NCI-H2029 treated with DMSO at 0.1 percent for 48 hours (cell line): ENCODE measurements around the gene ADSS1.

ENCODE experiments used
- DNase-seq: peaks from one replicate; lab custom pipeline; 2025; lab: John Stamatoyannopoulos, UW

Gene ADSS1

DNA sequence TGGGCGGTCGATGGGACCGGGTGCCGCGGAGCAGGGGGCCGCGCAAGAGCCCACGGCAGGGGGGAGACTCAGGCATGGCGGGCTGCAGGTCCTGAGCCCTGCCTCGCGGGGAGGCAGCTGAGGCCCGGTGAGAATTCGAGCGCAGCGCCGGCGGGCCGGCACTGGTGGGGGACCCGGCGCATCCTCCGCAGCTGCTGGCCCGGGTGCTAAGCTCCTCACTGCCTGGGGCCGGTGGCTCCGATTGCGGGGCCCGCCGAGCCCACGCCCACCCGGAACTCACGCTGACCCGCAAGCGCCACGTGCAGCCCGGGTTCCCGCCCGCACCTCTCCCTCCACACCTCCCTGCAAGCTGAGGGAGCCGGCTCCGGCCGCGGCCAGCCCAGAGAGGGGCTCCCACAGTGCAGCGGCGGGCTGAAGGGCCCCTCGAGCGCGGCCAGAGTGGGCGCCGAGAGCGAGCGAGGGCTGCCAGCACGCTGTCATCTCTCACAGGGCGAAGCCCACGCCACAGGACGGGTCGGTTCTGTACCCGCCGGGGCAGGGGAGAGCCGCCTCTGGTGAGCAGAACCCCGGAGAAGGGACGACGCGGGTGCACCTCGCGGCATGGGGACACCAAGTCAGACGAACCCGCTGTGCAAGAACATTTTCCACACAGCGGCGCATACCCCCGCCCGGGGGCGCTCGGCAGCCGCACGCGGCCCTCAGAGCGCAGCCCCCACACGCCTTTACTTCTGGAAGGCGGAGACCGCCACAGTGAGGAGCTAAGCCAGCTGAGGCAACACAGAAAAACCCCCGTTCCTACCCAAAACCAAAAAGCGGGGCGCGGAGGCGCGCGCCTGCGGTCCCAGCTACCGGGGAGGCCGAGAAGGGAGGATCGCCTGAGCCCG, 27.8 kb downstream of the ADSS1 start:
- no peak for DNase-seq

DNA sequence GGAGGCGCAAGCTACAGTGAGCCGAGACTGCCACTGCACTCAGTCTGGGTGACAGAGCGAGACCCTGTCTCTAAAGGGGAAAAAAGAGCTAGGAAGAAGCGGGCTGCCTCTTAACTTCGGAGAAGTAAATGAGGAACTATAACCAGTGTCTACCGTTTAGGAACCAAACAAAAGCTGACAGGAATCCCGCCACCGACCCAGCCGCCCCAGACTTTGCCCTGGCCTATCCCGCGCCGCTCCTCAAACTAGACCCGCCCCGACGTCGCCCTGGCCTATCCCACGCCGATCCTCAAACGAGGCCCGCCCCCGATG, 28.4 kb downstream of the ADSS1 start:
- no peak for DNase-seq

DNA sequence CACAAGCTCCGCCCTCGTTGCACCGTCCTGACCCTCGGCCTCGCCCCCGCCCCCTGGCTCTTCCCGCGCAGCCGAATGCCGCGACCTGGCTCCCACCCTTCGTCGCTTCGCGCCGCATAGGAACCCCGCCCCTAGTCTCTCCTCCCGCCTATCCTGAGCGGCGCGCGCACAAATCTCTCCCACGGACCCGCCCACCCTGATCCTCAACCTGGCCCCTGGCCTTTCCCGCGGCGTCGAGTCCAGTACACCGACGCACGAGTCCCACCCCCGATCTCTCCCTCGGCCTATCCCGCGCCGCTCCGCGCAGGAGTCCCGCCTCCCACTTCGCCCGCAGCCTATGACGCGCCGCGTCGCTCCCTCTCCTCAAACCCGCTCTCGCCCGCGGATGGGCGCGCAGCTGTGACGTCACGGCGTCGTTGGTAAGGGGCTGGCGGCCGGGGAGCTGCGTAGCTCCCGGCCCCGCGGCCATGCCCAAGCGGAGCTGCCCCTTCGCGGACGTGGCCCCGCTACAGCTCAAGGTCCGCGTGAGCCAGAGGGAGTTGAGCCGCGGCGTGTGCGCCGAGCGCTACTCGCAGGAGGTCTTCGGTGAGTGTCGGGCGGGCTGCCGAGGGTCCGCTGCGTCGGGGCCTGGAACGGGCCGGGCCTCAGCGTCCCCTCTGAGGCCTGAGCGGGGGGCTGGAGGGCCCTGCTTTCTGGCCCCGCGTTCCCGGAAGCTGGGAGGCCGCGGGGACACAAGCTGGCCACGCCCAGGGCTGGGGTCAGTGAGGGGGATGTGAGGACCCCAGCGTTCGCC, 28.9 kb downstream of the ADSS1 start, which contains the start of gene SIVA1:
Gene SIVA1, plus strand, starts transcription at position 413 of the 793 bp plus-strand sequence. Its CDS starts 55 bp downstream, at position 468.
- DNase-seq: peak; percentile 89

DNA sequence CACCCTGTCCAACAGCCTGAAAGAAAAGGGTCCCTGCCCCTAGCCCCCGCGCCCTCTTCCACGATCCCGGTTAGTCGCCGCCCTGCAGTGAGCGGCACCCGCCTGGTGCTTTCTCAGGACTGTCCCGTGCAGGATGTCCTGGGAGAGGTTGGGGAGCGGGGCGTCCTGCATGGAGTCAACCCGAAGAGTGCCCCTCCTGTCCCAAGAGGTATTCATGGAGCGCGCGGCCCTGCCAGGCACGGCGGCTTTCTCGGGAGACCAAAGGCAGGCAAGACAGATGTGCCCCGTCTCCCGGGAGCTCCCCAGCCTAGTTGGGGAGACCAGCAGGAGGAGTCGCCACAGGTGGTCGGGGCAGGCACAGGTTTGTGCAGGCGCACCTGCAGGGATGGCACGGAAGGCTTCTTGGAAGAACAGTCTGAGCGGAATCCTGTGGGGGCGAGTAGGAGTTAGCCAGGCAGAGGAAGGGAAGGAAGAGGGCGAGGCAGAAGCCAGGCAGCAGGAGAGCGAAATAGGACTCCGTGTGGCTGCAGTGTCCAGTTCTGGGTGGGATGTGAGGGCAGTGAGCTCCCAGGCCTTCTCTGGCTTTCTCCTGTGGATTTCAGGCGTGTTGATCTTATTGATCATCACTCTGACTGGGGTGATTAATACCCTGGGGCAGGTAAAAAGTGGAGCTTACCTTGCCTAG, 29.6 kb downstream of the ADSS1 start:
- DNase-seq: no peak

DNA sequence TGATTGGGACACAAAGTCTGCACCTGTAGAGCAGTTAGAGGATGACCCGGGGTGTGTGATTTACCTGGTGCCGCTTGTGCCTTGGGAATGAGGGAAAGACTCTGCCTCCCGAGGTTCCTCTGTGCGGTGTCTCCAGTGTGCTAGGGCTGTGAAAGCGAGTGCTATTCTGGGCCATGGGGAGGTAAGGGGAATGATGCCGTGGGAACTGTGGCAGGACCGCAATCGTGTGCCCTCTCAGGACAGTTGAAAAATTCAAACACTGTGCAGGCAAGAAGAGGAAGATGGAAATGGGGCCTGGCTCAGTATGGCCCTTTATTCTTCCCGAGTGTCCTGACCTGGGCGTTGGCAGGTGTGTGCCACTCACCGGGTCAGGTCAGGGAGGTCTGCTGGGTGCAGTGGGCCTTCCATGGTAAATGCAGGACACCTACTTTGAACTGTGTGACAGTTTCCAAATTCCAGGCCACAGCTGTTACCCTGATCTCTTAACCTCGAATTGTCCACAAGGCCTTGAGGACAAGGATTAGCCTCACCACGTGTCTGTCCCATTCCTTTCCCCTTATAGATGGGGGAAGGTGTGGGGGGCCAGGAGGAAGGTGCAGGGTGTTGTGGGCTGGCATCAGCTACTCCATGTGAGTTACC, 30.3 kb downstream of the ADSS1 start:
- no peak for DNase-seq

DNA sequence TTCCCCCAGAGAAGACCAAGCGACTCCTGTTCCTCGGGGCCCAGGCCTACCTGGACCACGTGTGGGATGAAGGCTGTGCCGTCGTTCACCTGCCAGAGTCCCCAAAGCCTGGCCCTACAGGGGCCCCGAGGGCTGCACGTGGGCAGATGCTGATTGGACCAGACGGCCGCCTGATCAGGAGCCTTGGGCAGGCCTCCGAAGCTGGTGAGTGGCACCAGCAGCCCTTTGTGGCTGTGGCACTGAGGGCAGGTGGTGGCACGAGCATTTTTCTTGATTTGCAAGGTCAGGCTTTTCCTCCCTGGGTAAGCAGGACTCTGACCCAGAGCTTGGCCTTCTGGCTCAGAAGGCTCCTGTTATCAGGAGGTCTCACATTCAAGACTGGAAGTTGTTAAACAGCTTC, 31.6 kb downstream of the ADSS1 start:
- DNase-seq: no peak

DNA sequence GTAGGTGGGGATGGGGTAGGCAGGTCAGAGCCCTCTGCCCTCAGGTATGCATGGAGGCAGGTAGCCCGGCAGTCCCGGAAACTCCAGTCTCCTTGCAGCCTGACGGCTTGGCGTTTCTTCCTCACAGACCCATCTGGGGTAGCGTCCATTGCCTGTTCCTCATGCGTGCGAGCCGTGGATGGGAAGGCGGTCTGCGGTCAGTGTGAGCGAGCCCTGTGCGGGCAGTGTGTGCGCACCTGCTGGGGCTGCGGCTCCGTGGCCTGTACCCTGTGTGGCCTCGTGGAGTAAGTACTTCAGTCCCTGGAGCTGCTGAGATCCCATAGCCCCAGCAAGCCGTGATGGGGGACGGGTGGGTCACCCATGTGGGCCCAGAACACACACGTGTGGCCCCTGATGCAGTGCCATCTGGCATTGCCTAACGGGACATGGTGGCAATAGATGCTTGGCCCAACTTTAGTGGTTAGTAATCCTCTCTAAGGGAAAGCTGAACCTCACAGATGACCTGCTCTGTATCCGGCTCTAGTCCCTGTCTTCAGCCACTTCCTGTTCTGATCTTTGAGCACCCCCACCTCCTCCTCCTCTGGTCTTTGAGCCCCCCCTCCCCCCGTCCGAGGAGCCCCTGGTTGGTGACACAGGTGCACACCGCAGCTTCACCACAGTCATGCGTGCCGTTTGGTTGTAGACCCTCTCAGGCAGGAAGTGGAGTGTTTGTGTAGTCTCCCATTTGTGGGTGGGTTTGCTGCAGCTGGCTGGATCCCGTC, 32.6 kb downstream of the ADSS1 start:
- no peak for DNase-seq

DNA sequence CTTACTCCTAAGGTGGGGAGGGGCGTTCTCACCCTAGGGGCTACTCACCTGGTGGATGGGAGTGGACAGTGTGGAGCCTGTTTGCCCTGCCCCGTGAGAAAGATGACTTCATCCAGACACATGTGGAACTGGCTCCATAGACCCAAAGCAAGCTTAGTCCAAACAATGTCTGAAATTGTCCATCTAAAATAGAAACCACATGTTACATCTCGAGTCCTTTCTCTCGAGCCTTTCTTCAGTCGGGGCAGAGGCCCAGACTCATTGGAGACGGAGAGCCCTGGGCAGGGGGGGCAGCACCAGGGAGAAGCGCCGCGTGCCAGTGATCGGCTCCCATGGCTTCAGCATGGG, 33.2 kb downstream of the ADSS1 start:
- DNase-seq: no peak

DNA sequence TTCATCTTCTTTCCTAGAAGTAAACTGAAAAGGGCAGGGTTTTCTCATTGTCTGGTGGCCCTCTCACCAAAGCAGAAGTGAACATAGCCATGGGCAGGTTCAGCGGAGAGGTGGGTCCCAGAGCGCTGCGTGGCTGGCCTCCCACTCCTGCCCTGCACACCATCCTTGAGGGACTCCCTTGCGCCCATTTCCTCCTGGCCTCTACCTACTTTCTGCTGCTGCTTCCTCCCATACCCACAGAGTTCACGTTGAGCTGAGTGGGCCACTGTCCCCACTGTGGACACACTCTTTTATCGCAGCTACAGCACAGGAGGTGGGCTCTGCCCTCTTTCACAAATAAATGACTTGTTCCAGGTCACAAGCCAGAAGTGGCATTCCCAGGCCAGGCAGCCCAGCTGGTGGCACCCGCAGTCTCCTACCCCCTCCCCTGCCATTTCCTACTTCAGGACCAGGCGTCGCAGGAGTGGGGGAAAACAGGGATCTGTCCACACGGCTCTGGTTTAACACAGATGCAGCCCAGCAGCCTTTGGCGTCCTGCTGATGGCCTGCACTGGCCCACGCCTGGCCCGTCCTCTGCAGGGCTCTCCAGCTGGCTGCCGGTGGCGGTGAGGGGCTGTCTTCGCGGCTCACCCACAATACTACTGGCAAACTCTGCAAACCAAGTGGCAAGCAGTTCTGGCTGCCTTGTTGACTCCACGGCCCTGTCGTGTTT, 33.8 kb downstream of the ADSS1 start:
- no peak for DNase-seq

DNA sequence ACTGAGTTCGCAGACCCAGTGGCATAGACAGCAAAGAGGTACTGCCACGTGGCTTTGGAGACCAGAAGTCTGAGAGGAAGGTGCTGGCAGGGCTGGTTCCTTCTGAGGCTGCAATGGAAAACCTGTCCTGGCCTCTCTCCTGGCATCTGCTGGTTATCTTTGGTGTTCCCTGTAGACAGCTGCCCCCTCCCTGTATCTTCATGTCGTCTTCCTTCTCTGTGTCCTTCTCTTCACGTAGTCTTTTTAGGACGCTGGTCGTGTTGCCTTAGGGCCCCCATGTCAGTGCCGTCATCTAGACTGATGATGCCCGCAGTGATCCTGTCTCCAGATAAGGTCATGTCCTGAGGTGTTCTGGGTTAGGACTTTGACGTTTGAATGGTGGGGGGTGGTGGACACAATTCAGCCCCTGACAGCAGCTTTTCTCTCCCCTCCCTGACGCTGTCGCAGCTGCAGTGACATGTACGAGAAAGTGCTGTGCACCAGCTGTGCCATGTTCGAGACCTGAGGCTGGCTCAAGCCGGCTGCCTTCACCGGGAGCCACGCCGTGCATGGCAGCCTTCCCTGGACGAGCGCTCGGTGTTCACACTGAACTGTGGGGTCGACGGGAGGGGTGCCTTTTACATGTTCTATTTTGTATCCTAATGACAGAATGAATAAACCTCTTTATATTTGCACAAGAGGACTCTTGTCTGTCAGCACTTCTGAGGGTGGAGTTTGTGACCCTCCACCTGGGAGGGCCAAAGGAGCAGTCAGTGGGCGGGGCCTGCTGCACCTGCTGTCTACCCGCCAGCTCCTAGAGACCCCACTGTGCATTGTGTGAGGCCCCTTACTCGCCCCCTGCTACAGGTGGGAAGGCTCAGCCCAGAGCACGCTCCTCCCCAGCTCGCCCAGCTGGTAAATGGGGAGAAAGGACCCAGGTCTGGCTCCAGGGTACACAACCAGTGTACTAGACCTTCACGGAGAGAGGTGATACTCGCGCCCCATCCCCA, 35.2 kb downstream of the ADSS1 start:
- DNase-seq: no peak

DNA sequence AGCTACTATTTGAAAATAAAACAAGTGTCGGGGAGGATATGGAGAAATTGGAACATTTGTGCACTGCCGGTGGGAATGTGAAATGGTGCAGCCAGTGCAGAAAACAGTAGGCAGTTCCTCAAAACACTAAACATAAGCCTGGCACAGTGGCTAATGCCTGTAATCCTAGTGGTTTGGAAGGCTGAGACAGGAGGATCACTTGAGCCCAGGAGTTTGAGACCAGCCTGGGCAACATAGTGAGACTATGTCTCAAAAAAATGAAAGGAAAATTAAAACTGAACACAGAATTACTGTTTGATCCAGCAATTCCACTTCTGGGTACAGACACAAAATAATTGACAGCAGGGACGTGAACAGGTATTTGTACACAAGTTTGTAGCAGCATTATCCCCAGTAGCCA, 41.5 kb downstream of the ADSS1 start:
- no peak for DNase-seq

DNA sequence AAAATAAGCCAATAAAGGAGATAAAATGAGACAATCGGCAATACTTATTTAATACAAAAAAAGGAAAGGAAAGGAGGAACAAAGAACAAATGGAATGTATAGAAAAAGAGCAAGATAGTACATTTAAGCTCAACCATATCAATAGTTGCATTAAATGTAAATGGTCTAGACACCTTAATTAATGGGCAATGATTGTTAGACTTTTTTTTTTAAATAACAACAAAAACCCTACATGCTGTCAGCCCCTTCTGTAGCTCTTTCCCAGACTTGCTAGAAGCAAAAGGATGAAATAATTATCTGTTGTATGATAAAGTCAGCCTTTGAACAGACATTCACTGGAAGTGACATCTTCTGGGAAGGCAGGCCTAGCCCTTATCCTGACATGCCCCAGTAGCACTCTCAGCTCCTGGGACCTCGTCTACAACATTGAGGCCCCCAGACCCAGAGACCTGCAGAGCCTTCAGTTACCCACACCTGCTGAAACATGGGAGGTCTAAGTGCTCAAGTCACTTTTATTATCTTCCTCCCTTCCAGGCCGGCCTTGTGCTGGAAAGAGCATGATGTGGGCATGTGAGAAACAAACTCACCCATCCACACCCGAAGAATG, 42.3 kb downstream of the ADSS1 start:
- no peak for DNase-seq

DNA sequence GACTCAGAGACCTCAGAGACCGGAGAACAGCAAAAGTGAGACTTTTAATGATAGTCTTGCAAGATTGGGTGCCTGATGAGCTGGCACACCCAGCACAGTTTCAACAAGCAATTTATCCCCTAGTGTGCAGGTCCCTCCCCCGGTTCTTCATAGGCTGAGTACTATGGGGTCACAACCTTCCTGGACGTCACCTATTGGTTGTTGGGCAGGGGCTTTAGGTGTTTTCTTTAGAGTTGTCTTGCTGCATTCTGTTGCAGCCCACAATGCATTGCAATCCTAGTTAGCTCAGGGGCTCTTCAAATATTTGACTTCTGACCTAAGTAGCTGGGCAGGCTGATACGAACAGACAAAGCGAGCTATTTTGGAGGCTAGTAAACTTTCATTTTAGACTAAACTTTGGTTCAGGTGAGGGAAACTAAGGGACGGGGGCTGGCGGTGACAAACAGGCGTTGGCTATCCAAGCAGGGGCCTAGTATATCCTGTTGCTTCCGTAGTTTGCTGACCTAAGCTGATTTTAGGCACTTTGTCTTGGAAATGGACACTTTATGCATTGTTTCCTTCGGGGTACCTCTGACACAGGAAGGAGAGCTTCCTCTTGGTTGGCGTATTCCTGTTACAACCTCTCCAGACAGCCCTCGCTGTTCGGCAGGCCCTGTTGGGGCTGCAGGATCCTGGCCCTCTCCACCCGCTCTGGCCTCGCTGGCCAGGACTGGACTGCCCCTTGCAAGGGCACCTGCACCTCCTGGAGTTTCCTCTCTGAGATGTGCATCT, 43.0 kb downstream of the ADSS1 start:
- no peak for DNase-seq

DNA sequence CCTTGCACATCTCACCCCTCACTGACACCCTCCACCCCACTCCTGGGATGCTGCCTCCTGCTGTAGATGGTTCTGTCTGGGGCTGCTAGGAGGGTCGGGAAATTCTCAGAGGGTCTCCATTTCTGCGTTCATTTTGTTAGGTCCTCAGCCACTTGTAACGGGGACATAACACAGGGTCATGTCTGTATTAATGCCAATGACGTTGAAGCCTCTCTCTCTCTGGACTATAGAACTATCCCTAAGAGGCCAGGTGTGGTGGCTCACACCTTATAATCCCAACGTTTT, 43.5 kb downstream of the ADSS1 start:
- DNase-seq: no peak

DNA sequence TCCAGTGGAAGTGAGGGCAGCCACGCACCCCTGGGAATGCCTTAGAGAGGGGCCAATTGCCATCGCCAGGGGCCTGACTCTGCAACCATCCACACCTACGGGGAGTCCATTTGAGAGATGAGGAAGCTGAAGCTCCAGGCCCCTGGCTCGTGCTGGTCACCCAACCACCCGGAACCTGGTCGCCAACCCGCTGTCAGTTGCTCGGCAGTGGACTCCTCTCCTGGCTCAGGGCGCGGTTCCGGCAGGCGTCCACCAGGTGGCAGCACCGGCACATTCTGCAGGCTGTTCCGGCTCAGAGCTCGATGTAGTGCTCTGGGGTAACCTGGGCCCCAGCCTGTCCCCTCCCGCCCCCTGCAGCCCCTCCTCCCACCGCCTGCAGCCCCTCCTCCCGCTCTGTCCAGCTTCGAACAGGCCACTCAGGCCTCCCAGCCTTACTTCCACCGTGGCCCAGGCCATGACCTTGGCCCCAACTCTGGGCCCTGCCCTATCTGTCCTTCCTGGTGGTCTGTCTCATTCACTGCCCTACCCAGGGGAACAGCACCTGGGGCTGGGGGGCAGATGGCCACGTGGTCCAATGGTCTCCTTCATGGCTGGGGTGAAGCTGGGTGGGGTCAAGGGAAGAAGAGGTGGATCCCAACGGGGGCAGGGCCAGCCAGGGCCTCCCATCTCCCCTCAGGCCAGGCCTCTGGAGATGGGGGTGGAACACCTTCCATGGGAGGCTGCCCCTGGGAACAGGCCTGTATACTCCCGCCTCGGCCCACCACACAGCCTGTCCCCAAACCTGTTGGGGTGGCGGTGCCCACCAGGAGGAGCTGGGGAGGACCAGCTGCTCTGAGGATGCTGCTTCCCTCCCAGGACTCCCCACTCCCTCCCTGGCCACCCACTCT, 44.7 kb downstream of the ADSS1 start:
- no peak for DNase-seq

DNA sequence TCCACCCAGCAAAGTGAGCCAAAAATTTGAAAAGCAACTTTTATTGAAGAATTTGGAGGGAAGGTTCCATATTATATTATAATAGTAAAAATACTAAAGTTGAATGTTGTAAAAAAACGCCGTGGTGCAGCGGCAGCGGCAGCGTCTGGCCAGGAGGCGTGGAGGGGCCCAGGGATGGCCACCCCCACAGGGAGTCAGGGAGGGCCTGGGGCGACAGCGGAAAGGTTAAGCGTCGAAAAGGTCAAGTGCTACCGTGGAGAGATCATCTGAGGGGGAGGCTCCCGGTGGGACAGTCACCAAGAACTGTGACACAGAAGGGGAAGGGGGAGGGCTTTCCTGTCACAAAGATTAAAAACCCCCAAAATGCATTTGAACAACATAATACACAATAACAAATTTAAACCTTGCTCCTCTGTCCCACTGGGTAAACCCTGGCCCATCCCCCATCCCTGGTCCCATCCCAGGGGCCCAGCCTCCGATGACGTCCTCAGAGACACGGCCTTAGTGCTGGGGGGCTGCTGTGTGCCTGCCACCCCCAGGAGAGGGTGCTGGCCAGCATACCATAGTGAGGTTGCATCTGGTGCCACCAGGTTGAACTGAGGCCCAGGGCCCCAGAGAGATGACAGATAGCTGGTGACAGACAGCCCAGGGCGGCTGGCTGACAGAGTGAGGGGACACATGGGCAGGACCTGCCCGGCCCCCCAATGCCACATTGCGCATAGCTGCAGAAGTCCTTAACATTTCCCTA, 45.5 kb downstream of the ADSS1 start:
- no peak for DNase-seq

DNA sequence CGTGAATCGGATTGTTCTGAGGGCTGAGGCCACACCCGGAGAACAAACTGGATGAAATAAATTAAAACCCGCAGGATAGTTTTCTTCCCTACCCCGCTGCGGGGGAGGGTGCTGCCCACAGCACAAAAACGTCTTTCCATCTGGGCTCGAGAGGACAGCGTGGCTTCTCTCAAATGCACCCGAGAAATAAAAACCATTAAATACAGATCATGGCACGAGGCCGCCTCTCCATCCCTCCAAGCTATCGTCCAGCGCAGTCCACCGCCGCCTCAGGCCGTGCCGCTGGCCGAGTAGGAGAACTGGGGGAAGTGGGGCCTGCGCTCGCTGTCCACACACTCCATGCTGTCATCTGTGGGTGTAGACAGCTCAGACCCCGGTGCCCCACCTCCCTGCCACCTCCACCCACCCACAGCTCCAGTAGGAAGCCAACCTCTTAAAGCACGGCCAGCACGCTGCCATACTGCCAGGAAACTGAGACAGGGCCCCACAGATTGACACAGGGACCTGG, 46.1 kb downstream of the ADSS1 start:
- DNase-seq: no peak
